ENCODE data around the gene KLHL35.

DNA sequence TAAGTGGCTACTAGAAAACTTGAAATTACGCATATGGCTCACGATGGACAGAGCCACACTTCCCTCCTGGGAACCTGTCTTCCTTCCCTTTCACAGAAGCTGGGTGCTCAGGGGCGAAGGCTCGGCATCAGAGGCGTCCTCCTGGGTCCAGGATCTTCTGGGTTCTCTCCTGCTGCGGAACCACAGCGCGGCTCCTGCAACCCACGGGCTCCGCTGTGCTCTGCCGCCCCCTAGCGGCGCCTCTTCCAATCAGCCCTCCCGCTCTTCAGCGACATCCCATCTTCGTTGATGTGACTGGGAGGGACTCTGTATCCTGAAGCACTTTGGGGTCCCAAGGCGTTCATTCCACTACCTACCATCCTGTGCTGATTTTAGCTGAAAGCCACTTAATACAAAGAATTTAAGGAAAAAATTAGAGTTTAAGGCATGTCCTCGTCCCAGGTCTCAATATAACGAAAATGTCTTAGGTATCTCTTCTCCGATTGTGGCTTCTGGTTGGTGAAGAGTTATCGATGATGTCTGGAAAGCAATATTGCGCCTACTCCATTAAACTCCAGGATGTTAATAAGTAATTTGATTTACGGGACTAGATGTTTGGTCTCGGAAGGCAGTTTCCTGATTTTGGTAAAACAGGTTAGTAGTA, 48.4 kb downstream of the KLHL35 start:
- TF ChIP-seq, protein P1, sequence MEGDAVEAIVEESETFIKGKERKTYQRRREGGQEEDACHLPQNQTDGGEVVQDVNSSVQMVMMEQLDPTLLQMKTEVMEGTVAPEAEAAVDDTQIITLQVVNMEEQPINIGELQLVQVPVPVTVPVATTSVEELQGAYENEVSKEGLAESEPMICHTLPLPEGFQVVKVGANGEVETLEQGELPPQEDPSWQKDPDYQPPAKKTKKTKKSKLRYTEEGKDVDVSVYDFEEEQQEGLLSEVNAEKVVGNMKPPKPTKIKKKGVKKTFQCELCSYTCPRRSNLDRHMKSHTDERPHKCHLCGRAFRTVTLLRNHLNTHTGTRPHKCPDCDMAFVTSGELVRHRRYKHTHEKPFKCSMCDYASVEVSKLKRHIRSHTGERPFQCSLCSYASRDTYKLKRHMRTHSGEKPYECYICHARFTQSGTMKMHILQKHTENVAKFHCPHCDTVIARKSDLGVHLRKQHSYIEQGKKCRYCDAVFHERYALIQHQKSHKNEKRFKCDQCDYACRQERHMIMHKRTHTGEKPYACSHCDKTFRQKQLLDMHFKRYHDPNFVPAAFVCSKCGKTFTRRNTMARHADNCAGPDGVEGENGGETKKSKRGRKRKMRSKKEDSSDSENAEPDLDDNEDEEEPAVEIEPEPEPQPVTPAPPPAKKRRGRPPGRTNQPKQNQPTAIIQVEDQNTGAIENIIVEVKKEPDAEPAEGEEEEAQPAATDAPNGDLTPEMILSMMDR (IDR thresholded peaks at IDR 0.05): peak; percentile 94 to 96 (median 96)
- TF ChIP-seq POLR2A (IDR thresholded peaks at IDR 0.05): no peak
- peak in 2 of 3 donors; percentile 42 to 60 for TF ChIP-seq POLR2AphosphoS5 (IDR thresholded peaks at IDR 0.05)
